ENCODE measurements around the gene KIF5A. TPM values are rescaled to one million over a fixed set of nuclear protein-coding genes. Genes with fewer than 3 reads are reported as not detected.

Gene KIF5A
- total and polyA plus RNA-seq, 4 donors: 34.8 to 224 (median 144) TPM

Small RNAs within 50 kb of the gene (small RNA-seq; reads per million reads assigned to genes)
- not detected for gene MIR616 (ENCODE audit: low replicate concordance)

Other genes with a start within 250 kb of the KIF5A start
- gene R3HDM2, start 119.0 kb upstream of the KIF5A start, total RNA-seq: 10 to 100 TPM; 42.7 to 46.4 TPM
- 10 to 100 TPM; 83.9 to 98.2 TPM for gene R3HDM2, start 119.0 kb upstream of the KIF5A start, polyA plus RNA-seq (ENCODE audit: insufficient read length in 2 of 2)
- gene INHBC, start 115.3 kb upstream of the KIF5A start, total RNA-seq: not detected
- gene INHBC, start 115.3 kb upstream of the KIF5A start, polyA plus RNA-seq (ENCODE audit: insufficient read length in 2 of 2): under 1 TPM; 0.13 to 0.15 TPM
- gene INHBE, start 94.7 kb upstream of the KIF5A start, total RNA-seq: not detected
- gene INHBE, start 94.7 kb upstream of the KIF5A start, polyA plus RNA-seq (ENCODE audit: insufficient read length in 2 of 2): under 1 TPM; 0.23 to 0.51 TPM
- gene GLI1, start 90.3 kb upstream of the KIF5A start, total RNA-seq: 1 to 10 TPM; 2.6 to 5.4 TPM
- 1 to 10 TPM; 8.5 to 9.2 TPM for gene GLI1, start 90.3 kb upstream of the KIF5A start, polyA plus RNA-seq (ENCODE audit: insufficient read length in 2 of 2)
- 1 to 10 TPM; 4.8 to 5.6 TPM for gene ARHGAP9, start 70.2 kb upstream of the KIF5A start, total RNA-seq
- gene ARHGAP9, start 70.2 kb upstream of the KIF5A start, polyA plus RNA-seq (ENCODE audit: insufficient read length in 2 of 2): 1 to 10 TPM; 5.0 to 6.5 TPM
- 100 to 1,000 TPM in 1 of 2 donors, 10 to 100 TPM in 1; 68.6 to 115 TPM for gene MARS1, start 62.0 kb upstream of the KIF5A start, total RNA-seq
- gene MARS1, start 62.0 kb upstream of the KIF5A start, polyA plus RNA-seq (ENCODE audit: insufficient read length in 2 of 2): 100 to 1,000 TPM; 171 to 203 TPM
- 10 to 100 TPM; 19.9 to 46.7 TPM for gene DDIT3, start 29.5 kb upstream of the KIF5A start, total RNA-seq
- gene DDIT3, start 29.5 kb upstream of the KIF5A start, polyA plus RNA-seq (ENCODE audit: insufficient read length in 2 of 2): 10 to 100 TPM; 25.3 to 29.4 TPM
- gene MBD6, start 27.2 kb upstream of the KIF5A start, total RNA-seq: 10 to 100 TPM in 1 of 2 donors, 1 to 10 TPM in 1; 9.4 to 18.2 TPM
- gene MBD6, start 27.2 kb upstream of the KIF5A start, polyA plus RNA-seq (ENCODE audit: insufficient read length in 2 of 2): 10 to 100 TPM; 63.2 to 74.0 TPM
- 100 to 1,000 TPM; 125 to 162 TPM for gene DCTN2, start 2.9 kb upstream of the KIF5A start, total RNA-seq
- 100 to 1,000 TPM; 232 to 246 TPM for gene DCTN2, start 2.9 kb upstream of the KIF5A start, polyA plus RNA-seq (ENCODE audit: insufficient read length in 2 of 2)
- gene PIP4K2C, start 41.1 kb downstream of the KIF5A start, total RNA-seq: 10 to 100 TPM; 12.5 to 19.9 TPM
- 10 to 100 TPM; 19.0 to 20.7 TPM for gene PIP4K2C, start 41.1 kb downstream of the KIF5A start, polyA plus RNA-seq (ENCODE audit: insufficient read length in 2 of 2)
- 10 to 100 TPM; 36.2 to 66.3 TPM for gene DTX3, start 54.8 kb downstream of the KIF5A start, total RNA-seq
- gene DTX3, start 54.8 kb downstream of the KIF5A start, polyA plus RNA-seq (ENCODE audit: insufficient read length in 2 of 2): 100 to 1,000 TPM; 144 to 162 TPM
- 10 to 100 TPM; 27.2 to 42.4 TPM for gene ARHGEF25, start 61.4 kb downstream of the KIF5A start, total RNA-seq
- gene ARHGEF25, start 61.4 kb downstream of the KIF5A start, polyA plus RNA-seq (ENCODE audit: insufficient read length in 2 of 2): 10 to 100 TPM; 47.7 to 61.9 TPM
- gene B4GALNT1, start 83.2 kb downstream of the KIF5A start, total RNA-seq: 10 to 100 TPM; 11.7 to 19.7 TPM
- gene B4GALNT1, start 83.2 kb downstream of the KIF5A start, polyA plus RNA-seq (ENCODE audit: insufficient read length in 2 of 2): 10 to 100 TPM; 45.7 to 50.0 TPM
- gene OS9, start 144.1 kb downstream of the KIF5A start, total RNA-seq: 100 to 1,000 TPM; 140 to 261 TPM
- 100 to 1,000 TPM; 178 to 203 TPM for gene OS9, start 144.1 kb downstream of the KIF5A start, polyA plus RNA-seq (ENCODE audit: insufficient read length in 2 of 2)
- gene AGAP2, start 188.7 kb downstream of the KIF5A start, total RNA-seq: 10 to 100 TPM; 13.0 to 27.5 TPM
- gene AGAP2, start 188.7 kb downstream of the KIF5A start, polyA plus RNA-seq (ENCODE audit: insufficient read length in 2 of 2): 100 to 1,000 TPM; 109 to 120 TPM
- gene TSPAN31, start 195.0 kb downstream of the KIF5A start, total RNA-seq: 10 to 100 TPM; 56.0 to 64.0 TPM
- 10 to 100 TPM; 72.6 to 86.5 TPM for gene TSPAN31, start 195.0 kb downstream of the KIF5A start, polyA plus RNA-seq (ENCODE audit: insufficient read length in 2 of 2)
- gene CDK4, start 202.3 kb downstream of the KIF5A start, total RNA-seq: 100 to 1,000 TPM in 1 of 2 donors, 10 to 100 TPM in 1; 62.9 to 116 TPM
- gene CDK4, start 202.3 kb downstream of the KIF5A start, polyA plus RNA-seq (ENCODE audit: insufficient read length in 2 of 2): 100 to 1,000 TPM; 138 to 142 TPM
- gene MARCHF9, start 205.1 kb downstream of the KIF5A start, total RNA-seq: 10 to 100 TPM; 13.0 to 13.3 TPM
- gene MARCHF9, start 205.1 kb downstream of the KIF5A start, polyA plus RNA-seq (ENCODE audit: insufficient read length in 2 of 2): 10 to 100 TPM; 43.6 to 47.7 TPM
- gene CYP27B1, start 217.0 kb downstream of the KIF5A start, total RNA-seq: under 1 TPM in 1 of 2 donors, not detected in 1; 0.72 TPM
- 1 to 10 TPM; 1.4 to 1.9 TPM for gene CYP27B1, start 217.0 kb downstream of the KIF5A start, polyA plus RNA-seq (ENCODE audit: insufficient read length in 2 of 2)
- 10 to 100 TPM in 1 of 2 donors, 1 to 10 TPM in 1; 4.1 to 11.6 TPM for gene METTL1, start 222.1 kb downstream of the KIF5A start, total RNA-seq
- 10 to 100 TPM; 12.7 to 17.6 TPM for gene METTL1, start 222.1 kb downstream of the KIF5A start, polyA plus RNA-seq (ENCODE audit: insufficient read length in 2 of 2)
- gene EEF1AKMT3, start 222.6 kb downstream of the KIF5A start, total RNA-seq: 1 to 10 TPM; 5.5 to 6.1 TPM
- 1 to 10 TPM; 4.7 to 6.0 TPM for gene EEF1AKMT3, start 222.6 kb downstream of the KIF5A start, polyA plus RNA-seq (ENCODE audit: insufficient read length in 2 of 2)
- gene TSFM, start 232.7 kb downstream of the KIF5A start, total RNA-seq: 10 to 100 TPM; 30.7 to 32.1 TPM
- gene TSFM, start 232.7 kb downstream of the KIF5A start, polyA plus RNA-seq (ENCODE audit: insufficient read length in 2 of 2): 10 to 100 TPM; 41.0 to 46.8 TPM